ENCODE results near the gene ERBB4. TPM values are rescaled to one million over a fixed set of nuclear protein-coding genes. Genes with fewer than 3 reads are reported as not detected.

ERBB4 gene
- total RNA-seq, 4 donors from 2014 or later = 5.5 to 21.0 (median 18.3) TPM

DNA sequence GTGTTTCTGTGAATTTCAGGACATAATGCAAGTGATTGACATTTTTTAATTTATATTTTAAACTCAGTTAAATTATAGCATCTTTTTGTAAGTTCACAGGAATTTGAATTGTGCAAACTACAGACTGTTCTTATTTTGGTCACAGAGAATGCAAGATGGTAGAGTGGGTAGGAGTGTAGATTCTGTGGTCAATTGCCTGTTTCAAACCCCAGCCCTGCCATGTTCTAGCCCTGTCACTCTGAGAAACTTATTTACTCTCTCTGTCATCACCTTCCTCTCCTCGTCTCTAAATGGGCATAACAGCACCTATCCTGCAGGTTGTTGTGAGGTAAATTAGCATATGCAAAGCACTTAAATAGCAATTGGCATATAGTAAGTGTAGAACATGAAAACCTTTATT, 1102.4 kb downstream of the ERBB4 start:
- intact Hi-C loops (cut with DNase I) = no loop called here
- Histone ChIP-seq H3K4me3 (replicated peaks in 1 of 3) (no peak overlapping the region), H3K27me3 (no peaks in the 10 kb centered on the region), H3K36me3 (no peaks in the 10 kb centered on the region), H3K27ac (no peak overlapping the region), H3K9me3 (no peaks in the 10 kb centered on the region), H3K4me1 (no peaks in the 10 kb centered on the region)
- 78 to 82% methylated on average over 1 of the region's 1 CpG for WGBS, 2 donors
- DNase-seq = no peak
- TF ChIP-seq, protein P1, sequence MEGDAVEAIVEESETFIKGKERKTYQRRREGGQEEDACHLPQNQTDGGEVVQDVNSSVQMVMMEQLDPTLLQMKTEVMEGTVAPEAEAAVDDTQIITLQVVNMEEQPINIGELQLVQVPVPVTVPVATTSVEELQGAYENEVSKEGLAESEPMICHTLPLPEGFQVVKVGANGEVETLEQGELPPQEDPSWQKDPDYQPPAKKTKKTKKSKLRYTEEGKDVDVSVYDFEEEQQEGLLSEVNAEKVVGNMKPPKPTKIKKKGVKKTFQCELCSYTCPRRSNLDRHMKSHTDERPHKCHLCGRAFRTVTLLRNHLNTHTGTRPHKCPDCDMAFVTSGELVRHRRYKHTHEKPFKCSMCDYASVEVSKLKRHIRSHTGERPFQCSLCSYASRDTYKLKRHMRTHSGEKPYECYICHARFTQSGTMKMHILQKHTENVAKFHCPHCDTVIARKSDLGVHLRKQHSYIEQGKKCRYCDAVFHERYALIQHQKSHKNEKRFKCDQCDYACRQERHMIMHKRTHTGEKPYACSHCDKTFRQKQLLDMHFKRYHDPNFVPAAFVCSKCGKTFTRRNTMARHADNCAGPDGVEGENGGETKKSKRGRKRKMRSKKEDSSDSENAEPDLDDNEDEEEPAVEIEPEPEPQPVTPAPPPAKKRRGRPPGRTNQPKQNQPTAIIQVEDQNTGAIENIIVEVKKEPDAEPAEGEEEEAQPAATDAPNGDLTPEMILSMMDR (IDR thresholded peaks at IDR 0.05) = no peak
- TF ChIP-seq POLR2A (IDR thresholded peaks at IDR 0.05) = no peak

DNA sequence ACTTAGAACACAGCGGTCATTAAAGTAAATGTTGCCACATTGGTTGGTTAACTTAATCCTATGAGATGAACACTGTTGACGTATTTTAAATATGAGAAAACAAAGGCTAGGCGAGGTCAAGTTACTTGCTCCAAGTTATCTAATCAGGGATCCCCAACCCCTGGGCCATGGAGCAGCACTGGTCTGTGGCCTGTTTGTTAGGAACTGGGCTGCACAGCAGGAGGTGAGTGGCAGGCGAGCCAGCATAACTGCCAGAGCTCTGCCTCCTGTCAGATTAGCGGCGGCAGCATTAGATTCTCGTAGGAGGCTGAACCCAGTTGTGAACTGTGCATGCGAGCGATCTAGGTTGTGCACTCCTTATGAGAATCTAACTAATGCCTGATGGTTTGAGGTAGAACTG, 1103.3 kb downstream of the ERBB4 start:
- no peak for DNase-seq
- Histone ChIP-seq H3K27me3 (no peaks in the 10 kb centered on the region), H3K9me3 (no peaks in the 10 kb centered on the region), H3K4me1 (no peaks in the 10 kb centered on the region), H3K27ac (no peak overlapping the region), H3K4me3 (replicated peaks in 1 of 3) (no peak overlapping the region), H3K36me3 (no peaks in the 10 kb centered on the region)
- WGBS, 2 donors = 89% methylated on average over 9 of the region's 9 CpGs
- TF ChIP-seq POLR2A (IDR thresholded peaks at IDR 0.05) = no peak
- TF ChIP-seq, protein P1 (IDR thresholded peaks at IDR 0.05) = no peak
- intact Hi-C loops (cut with DNase I) = no loop called here

DNA sequence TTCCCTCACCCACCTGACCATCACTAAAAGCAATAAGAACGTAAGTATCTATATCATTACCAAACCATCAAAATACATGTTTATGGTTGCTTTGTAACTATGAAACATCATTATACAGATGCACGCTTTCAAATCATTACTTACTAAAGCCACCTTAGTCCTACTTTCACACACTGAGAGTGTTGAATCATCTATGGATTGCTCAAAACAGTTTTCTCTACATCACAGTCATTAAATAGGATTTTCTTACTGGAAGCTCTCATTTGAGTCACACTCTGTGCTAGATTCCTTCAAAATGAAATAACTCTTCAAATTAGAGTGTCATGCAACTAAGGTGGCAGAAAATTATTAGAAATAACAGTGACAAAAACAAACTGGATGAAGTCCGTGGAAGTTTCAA, 1103.8 kb downstream of the ERBB4 start:
- no peaks in the 10 kb centered on the region for H3K4me1 ChIP-seq
- H3K27me3 ChIP-seq = no peaks in the 10 kb centered on the region
- no peaks in the 10 kb centered on the region for H3K9me3 ChIP-seq
- H3K36me3 ChIP-seq = no peaks in the 10 kb centered on the region
- TF ChIP-seq, protein P1 (IDR thresholded peaks at IDR 0.05) = no peak
- no peak for TF ChIP-seq POLR2A (IDR thresholded peaks at IDR 0.05)
- intact Hi-C loops (cut with DNase I) = no loop called here
- no peak overlapping the region for H3K27ac ChIP-seq
- WGBS, 2 donors = 86 to 94% methylated on average over 3 of the region's 3 CpGs
- H3K4me3 ChIP-seq (replicated peaks in 1 of 3) = no peak overlapping the region
- DNase-seq = no peak

DNA sequence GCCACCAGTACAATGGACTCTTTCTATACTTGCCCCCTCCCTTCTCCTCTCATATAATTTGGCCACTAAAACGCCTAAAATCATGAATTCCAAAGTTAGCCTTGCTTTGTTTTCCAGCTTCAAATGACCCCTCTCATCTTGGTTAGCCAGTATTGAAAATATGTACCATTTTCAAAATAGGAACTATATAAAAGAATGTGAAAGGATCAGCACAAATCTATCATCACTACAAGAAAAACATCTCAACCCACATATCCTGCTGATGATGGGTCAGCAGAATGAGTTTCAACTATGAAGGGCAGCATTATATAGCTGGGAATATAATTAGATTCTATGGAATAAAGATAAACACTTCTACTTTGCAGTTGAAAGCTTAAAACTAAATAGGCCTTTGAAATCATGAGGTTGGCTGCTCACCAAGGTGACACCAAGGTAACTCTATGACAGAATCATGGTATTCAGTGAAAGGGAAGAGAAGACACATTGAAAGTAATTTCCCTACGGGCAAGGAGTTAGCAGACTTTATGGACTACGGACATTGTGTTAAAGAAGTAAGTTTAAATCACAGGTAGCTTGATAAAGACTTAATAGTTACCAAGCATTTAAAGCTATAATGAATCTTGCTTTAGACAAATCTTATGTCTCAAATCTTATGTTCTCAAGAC, 1109.2 kb downstream of the ERBB4 start:
- intact Hi-C loops (cut with DNase I) = no loop called here
- 81 to 83% methylated on average over 3 of the region's 3 CpGs for WGBS, 2 donors
- no peak overlapping the region for H3K27ac ChIP-seq
- H3K4me3 ChIP-seq (replicated peaks in 1 of 3) = no peak overlapping the region
- no peak for DNase-seq
- no peaks in the 10 kb centered on the region for H3K27me3 ChIP-seq
- H3K4me1 ChIP-seq = no peaks in the 10 kb centered on the region
- TF ChIP-seq, protein P1 (IDR thresholded peaks at IDR 0.05) = no peak
- TF ChIP-seq POLR2A (IDR thresholded peaks at IDR 0.05) = no peak
- H3K9me3 ChIP-seq = no peaks in the 10 kb centered on the region
- no peaks in the 10 kb centered on the region for H3K36me3 ChIP-seq

DNA sequence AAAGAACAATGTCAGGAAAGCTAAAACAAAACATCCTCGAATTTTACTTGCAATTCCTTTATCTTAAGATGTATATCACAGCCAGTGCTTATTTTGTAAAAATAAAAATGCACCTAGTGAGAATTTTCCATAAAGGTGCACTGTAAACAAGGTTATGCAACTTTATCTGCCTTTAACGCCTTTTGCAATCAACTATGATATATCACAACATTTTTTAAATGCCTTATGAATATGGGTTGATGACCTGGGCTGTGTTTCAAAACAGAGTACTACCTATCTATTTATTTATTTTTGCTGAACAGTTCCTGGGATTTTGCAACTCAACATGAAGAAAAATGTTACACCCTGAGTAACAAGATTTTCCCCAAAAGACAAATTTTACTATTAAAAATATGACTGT, 1112.4 kb downstream of the ERBB4 start:
- Histone ChIP-seq H3K9me3 (no peaks in the 10 kb centered on the region), H3K27me3 (no peaks in the 10 kb centered on the region), H3K27ac (no peak overlapping the region), H3K4me3 (replicated peaks in 1 of 3) (no peak overlapping the region), H3K4me1 (no peaks in the 10 kb centered on the region), H3K36me3 (no peaks in the 10 kb centered on the region)
- no peak for DNase-seq
- intact Hi-C loops (cut with DNase I) = no loop called here
- WGBS, 2 donors = 72 to 74% methylated on average over 2 of the region's 2 CpGs
- no peak for TF ChIP-seq POLR2A (IDR thresholded peaks at IDR 0.05)
- TF ChIP-seq, protein P1 (IDR thresholded peaks at IDR 0.05) = no peak
